Fibroblast of peridontal ligament (primary cell): ENCODE results near the gene NAALADL2.
"Not testable (repeated sequence)": the region's sequence is repeated elsewhere in the genome, so short reads cannot be mapped to it uniquely, and the experiment has no call there.

Experiments used
- DNase-seq: peaks from one replicate; pipeline ENCODE4 v3.0.0-alpha.2; 2010; ENCODE audit errors: extremely low read depth

The NAALADL2 gene

DNA sequence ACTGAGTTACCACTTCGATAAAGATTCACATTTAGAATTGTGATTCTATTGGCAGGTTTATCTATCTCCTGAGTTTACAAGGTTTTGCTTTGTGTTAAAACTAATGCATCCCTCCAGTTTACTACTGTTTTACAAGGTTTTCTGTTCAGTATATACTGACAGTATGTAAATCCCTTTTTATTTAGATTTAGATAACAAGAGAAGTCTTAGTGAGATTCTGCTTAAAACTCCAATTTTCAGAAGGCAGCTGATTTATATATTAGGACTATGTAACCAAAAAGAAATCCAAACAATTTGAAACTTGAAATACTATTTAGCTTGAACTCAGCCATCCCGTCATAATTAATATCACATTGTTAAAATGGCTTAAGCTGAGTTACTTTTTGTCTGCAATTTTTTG is 619.2 kb downstream of the NAALADL2 start:
- peak; percentile 28 for DNase-seq

DNA sequence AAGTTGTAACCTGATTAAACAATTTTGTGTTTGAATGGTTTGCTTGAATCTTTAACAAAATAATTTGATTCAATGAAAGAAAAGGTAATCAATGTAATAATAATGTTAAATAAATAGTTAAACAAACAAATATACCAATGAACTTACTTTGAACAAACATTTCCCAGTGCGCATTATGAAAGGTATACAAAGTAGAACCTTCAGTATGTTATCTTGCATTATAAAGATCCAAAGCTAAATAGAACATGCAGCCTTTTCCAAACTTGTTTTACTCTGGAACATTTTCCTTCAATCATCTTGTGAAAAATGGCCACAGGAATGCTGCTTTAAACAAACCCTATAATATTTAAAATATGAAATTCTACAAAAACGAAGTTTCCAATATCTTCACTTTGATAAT is 620.0 kb downstream of the NAALADL2 start:
- no peak for DNase-seq

DNA sequence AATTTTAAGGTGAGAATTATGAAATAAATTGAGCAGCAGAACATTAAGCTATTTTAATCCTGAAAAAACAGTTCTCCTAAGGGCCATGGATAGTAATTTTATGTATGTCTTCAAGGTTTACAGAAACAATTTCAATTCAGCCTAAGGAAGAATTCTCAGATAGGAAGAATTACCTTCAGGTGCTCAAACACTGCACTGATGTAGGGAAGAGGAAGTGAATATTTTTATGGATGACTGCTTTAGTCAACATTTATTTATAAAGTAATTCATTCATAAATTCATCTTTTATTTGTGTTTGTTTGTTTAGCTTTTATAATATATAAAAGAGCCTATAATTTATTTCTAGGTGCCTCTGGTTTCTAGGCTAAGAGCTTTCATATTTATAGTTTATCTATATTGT is 620.7 kb downstream of the NAALADL2 start:
- DNase-seq, result no peak

DNA sequence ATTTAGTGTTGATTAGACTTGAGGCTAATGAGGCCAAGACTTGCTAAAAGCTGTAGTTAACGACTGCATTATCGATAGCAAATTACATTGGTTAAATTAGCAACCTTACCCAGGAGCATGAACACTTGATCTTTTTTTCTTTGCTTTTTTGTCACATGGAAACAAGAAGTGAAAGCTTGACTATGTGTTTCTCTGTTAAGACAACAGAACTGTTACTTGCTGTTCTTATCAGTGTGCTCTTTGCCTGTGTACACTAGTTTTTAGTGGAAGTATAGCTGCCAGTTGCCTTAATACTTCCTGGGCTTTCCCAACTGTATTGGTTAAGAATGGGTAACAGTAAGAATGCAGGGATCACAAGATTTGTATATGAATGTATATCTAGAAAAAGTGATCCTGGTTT is 625.5 kb downstream of the NAALADL2 start:
- DNase-seq, result no peak

DNA sequence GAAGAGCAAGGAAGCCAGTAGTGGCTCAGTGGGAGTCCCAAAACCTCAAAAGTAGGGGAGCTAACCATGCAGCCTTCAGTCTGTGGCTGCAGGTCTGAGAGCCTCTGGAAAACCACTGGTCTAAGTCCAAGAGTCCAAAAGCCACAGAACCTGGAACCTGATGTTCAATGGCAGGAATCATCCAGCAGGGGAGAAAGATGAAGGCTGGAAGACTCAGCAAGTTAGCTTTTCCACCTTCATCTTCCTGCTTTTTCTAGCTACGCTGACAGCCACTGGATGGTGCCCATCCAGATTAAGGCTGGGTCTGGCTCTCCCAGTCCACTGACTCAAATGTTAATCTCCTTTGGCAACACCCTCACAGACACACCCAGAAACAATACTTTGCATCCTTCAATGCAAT is 626.3 kb downstream of the NAALADL2 start:
- DNase-seq, result no peak

DNA sequence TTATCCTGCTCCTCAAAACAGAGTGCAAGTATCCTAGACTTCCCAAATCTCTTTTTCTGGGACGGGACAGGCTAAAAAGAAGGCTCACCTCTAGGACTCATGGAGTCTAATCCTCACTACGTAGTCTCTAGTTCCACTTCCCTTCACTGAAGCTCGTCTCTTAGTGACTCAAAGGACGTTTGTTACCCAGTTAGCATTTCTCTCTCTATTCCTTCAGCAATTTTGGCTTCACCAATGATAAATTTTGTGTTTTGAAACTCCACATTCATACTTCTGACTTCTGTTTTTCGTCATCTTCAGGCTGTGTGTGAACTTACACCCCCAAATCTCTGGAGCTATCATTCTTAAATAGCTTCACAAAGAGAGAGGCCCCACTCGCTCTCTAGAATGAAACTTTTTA is 627.1 kb downstream of the NAALADL2 start:
- DNase-seq, result no peak

DNA sequence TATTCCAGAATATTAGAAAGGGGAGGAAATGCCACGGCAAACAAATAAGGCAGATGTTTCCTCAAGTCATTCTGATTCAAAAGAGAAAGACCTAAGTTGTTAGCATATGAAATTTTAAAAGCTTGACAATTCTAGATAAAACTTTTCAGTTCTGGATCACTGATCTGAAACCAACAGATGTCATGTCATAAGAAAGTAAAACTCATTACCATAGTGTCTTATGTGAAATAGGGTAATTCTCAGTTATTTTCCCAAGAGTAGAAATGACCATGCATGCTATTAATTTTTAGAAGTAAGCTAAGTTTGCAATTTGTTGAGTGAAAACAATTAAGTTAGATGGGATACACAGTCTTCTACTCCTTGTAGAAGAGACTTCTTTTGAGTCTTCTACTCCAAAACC is 630.3 kb downstream of the NAALADL2 start:
- no peak for DNase-seq

DNA sequence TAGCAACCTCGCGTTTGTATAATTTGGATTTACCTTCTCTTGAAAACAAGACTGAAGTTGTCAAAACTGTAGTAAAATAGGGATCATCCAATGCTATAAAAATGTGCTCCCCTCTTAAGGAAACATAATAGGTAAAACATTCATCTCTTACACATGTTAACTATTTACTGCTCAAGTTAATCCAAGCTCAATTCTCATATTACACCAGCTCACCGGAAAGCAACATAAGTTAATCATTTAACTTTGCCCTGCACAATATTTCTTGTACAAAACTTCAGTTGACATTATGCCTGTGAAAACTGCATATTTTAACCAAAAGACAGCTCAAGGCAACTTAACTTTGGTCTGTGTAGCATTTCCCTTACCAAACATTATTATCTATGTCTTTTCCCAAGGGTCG is 634.2 kb downstream of the NAALADL2 start:
- DNase-seq, result peak; percentile 21

DNA sequence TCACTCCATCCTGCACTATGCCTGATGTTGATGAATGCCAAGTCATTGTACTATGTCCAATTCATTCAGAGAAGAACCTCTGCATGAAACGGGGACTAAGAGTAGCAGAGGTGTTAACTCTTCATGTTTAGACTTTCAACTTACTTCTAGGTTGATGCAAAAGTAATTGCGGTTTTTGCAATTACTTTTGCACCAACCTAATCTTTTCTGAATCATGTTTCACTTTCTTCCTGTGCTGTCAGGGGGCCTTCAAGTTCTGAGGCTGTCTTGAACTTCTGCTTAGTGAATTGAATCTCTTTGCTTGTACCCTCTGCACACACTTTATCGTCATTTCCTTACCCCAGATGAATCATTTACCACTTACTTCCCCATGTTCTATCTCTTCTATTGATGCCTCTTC is 636.2 kb downstream of the NAALADL2 start:
- no peak for DNase-seq

DNA sequence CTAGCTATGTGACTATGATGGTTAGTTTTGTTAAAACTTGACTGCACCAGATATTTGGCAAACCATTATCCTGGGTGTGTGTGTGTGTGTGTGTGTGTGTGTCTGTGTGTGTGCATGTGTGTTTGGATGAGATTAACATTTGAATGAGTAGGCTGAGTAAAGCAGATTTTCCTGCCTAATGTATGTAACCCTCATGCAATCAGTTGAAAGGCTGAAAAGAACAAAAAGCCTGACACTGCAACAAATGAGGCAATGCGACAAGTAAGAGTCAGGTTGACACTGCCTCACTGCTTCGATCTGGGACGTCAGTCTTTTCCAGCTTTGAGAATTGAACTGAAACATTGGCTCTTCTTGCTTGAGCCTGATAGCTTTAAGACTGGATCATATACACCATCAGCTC is 643.0 kb downstream of the NAALADL2 start:
- no peak for DNase-seq

DNA sequence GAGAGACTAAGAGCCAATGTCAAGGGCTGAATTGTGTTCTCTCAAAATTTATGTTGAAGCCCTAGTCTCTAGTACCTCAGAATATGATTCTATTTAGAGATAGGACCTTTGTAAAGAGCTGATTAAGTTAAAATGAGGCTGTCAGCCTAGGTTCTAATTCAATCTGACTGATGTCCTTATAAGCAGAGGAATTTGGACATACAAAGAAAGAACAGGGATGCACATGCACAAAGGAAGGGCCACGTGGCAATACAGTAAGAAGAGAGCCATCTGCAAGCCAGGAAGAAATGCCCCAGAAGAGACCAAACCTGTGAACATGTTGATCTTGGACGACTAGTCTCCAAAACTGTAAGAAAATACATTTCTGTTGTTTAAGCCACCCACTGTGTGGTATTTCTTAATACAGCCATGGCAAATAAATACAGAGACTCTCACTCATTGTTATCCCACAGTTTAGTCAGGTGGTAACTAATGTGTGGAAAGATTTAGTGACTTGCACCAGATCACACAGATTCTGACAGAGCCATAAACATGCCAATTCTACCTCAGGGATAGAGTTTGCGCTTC is 652.2 kb downstream of the NAALADL2 start:
- DNase-seq, result no peak

DNA sequence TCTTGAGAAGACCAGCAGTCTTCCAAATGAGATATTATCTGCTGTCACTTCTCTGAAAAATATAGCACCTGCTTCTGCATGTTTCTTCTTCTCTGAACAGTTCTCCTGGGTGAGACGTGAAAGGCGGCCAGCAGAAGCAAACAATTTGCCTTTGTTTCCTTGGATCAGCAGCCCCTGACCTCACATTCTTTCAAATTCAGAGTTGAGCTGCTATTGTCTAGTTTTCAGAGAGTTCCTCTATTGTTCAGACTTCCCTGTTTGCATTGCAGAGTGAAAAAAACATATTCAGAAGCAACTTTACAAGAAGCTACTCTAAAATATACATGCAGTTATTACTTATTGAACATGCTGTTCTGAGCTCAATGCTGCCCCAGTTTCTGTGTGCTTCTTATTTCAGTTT is 653.6 kb downstream of the NAALADL2 start:
- DNase-seq, result no peak

DNA sequence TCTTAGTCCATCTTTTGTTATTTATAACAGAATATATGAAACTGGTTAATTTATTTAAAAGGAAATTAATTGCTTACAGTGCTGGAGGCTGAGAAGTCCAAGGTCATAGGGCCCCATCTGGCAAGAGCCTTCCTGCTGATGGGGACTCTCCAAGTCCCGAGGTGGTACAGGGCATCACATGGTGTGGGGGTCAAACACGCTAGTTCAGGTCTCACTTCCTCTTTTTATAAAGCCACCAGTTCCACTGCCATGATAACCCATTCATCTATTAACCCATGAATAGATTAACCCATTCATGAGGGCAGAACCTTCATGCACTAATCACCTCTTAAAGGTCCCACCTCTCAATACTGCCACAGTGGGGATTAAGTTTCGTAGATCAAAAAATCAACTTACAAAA is 659.3 kb downstream of the NAALADL2 start:
- DNase-seq, result no peak

DNA sequence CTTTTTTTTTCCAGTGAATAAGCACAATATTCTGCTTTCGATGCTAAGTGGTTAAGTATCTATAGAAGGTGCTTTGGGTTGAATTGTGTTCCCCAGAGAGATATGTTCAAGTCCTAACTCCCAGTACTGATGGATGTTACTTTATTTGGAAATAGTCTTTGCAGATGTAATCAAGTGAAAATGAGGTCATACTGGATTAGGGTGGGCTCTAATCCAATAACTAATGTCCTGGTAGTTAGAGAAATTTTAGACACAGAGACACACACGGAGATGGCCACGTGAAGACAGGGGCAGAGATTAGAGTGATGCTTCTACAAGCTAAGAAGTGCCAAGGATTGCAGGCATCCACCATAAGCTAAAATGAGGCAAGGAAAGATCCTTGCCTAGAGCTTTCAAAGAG is 662.3 kb downstream of the NAALADL2 start:
- no peak for DNase-seq

DNA sequence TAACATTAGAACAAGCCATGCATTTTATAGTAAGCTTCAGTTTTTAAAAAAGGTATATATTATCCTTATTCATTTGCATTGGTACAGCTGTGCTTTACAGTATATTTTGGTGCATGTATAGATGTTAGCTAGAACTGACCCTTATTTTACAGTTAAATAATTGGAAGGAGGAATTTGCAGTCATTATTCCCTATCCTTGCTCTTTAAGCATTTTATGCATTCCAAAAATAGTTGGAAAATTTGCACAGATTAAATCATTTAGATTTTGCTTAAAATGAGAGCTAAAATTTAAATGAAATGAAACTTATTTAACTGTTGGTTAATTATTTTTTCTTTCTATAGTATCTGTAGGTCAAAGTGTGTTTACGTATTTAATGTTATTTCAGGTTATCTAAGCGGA is 667.1 kb downstream of the NAALADL2 start:
- no peak for DNase-seq

DNA sequence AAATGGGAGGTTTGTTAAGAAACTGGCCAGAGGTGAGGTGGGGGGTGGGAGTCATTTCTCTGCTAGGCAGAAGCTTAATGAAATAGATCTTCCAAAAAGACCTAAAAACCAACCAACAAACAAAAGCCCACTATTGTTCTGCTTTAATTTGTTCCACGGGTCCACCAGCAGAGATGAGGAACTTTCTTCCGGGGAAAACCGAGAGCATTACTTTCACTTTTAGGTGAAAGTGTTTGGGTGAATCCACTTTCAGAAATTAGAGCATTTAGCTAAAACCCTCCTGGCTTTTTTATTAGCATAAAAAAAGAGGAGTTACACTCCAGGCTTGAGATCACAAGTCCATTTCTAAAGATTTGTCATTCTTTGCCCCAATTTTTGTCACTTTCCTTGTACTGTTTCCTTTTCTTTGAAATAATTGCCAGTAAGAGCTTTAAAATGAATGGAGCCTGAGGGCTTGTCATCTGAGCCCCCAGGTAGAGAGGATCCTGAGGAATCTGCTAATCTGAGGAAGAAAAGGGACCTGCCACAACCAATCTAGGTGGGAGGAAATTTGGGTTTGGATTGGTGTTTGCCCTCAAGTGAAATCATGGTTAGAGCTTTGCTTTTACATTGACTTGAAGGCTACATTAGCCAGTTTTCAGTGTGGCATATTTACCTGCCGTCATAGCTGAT is 667.6 kb downstream of the NAALADL2 start:
- peak; percentile 54 for DNase-seq

DNA sequence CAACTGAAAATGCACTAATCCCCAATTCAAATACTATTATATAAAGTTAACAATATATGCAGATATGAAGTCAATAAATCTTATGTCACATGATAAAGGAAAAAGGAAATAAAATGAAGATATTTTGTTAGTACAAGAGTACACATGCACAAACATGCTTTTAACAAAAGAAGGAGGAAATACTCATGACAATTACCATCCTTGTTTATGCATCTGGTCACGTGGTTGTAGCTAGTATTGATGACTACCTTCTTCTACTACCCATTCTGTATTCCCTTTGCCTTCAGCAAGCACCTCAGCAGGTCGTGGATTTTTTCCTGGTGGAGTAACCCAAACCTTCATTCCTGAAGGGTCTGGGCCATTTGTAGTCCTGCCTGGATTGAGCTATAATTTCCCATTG is 669.6 kb downstream of the NAALADL2 start:
- not testable (repeated sequence) for DNase-seq

DNA sequence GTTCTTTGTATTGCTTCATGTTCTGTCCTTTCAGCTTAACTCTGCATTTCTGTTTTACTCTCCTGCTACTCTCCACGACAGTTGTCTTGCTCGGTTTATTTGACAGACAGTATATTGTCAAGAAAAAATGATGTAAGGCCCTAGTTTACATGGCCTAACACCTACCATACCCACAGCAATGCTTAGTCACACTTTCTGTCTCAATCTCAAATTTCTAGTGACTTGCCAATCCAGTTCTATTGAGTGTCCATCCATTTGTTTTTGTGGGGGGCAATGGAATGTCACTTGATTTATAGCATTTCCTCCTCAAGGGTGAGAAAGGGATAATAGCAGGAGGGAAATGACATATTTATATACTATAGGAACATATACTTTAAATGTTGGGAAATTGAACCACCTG is 676.2 kb downstream of the NAALADL2 start:
- DNase-seq, result peak; percentile 4

DNA sequence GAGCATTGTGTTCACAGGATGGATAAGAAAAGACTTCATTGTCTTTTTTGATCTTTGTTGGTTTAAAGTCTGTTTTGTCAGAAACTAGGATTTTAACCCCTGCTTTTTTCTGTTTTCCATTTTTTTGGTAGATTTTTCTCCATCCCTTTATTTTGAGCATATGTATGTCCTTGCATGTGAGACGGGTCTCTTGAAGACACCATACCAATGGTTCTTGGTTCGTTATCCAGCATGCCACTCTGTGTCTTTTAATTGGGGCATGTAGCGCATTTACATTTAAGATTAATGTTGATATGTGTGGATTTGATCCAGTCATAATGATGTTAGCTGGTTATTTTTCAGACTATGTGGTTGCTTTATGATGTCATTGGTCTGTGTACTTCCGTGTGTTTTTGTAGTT is 687.0 kb downstream of the NAALADL2 start:
- DNase-seq, result no peak

DNA sequence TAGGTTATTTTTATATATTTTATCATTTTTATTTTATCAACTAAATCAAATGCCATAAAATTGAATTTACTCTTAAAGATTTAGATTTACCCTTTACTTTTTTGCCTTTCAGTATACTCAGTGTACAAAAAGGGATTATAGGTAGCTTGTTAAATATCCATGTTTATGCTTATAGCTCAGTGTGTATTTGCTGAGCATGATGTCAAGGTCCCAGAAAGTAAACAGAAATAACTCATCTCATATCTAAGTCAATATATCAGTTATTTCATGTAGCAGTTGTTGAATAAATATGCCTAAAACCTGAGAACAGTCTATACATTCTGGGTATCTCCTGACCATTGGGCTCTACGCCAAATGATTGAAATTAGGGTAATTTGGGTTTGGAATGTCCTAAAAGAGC is 693.8 kb downstream of the NAALADL2 start:
- no peak for DNase-seq

DNA sequence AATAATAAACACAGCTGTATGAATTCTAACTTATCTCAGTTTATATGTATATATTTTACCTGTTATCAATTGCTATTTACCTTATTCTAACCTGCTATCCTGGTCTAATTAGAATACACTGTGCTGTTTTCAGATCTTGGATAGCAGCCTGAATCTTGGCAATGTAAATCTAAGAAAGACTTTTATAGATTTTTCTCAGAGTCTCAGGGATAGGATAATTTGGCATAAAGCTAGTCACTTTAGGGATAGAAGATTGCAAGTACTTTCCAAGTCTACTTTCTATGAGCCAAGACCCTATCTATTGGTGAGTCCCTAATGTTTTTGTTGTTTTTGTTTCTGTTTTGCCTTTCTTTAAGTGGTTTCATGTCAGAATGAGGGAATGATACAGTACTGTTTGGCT is 695.7 kb downstream of the NAALADL2 start:
- no peak for DNase-seq

DNA sequence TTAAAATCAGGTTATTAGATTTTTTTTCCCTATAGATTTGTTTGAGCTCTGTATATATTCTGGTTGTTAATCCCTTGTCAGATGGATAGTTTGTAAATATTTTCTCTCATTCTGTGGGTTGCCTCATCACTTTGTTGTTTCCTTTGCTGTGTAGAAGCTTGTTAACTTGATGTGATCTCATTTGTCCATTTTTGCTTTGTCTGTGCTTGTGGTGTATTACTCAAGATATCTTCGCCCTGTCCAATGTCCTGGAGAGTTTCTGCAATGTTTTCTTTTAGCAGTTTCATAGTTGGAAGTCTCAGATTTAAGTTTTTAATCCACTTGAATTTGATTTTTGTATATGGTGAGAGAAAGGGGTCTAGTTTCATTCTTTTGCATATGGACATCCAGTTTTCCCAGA is 699.1 kb downstream of the NAALADL2 start:
- DNase-seq, result no peak

DNA sequence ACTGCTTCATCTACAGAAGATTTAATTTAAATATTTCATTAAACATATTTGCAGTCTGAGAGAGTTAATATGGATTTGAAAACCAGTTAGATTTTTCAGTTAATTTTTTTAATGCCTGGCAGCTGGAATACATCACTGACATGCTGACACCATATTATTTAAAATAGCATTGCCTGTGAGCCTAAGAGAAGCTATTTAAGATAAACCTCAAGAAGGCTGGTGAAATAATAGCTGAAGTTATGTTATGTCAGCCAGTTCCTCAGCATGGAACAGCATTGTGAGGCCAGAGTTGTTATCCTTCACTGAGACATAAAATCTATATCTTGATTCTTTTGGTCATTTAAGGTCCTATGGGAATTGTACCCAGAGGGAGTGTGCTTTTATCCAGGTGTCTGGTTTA is 705.2 kb downstream of the NAALADL2 start:
- peak; percentile 24 for DNase-seq

DNA sequence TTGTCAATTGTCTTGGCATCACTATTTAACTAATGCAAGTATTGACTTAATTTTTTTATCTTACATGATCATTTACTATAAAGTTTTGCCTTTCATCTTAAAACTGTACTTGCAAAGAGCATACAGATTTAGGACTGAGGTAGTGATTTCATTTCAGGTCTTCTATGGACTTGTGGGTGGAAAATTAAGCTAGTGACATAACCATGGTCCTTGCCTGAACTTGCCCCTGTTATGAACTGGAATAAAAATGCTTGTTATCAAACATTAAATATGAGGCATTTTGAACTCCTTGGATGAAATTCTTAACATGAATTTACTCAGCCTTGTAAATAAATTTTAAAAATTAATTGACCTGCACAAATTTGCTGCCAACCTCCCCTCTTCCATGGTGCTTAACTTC is 712.0 kb downstream of the NAALADL2 start:
- DNase-seq, result no peak
